ENCODE results near the gene RMND5B. TPM values are rescaled to one million over a fixed set of nuclear protein-coding genes. Genes with fewer than 3 reads are reported as not detected.

Gene RMND5B
- total and polyA plus RNA-seq, 2 experiments from 2014 or later = 57.2 to 58.8 TPM

GRCh38 chr5:178199581-178200434 is 69.0 kb downstream of the RMND5B start:
- H3K27ac ChIP-seq = no peak overlapping the region
- H3K4me3 ChIP-seq = no peak overlapping the region
- no peaks in the 10 kb centered on the region for H3K4me1 ChIP-seq (ENCODE audit: low read depth)
- no peak for TF ChIP-seq CTCF (IDR thresholded peaks at IDR 0.05; ENCODE audit: low read depth, low read length)
- DNase-seq (ENCODE audit: low read depth in 1 of 2, low spot score in 1 of 2) = no peak
- H3K36me3 ChIP-seq = no peaks in the 10 kb centered on the region
- no peaks in the 10 kb centered on the region for H3K9me3 ChIP-seq (ENCODE audit: low read depth)
- H3K27me3 ChIP-seq = no peaks in the 10 kb centered on the region

Other genes starting within 250 kb of the RMND5B start
- not detected in 2 replicates for gene PROP1, start 134.8 kb upstream of the RMND5B start, total RNA-seq
- not detected in 2 replicates for gene PROP1, start 134.8 kb upstream of the RMND5B start, polyA plus RNA-seq
- gene N4BP3, start 17.5 kb upstream of the RMND5B start, total RNA-seq = 11.6 and 13.7 TPM in 2 replicates
- gene N4BP3, start 17.5 kb upstream of the RMND5B start, polyA plus RNA-seq = 5.7 and 6.1 TPM in 2 replicates
- 270 and 391 TPM in 2 replicates for gene NHP2, start 22.9 kb downstream of the RMND5B start, total RNA-seq
- gene NHP2, start 22.9 kb downstream of the RMND5B start, polyA plus RNA-seq = 232 and 239 TPM in 2 replicates
- not detected in 2 replicates for gene GMCL2, start 56.4 kb downstream of the RMND5B start, total RNA-seq
- not detected in 2 replicates for gene GMCL2, start 56.4 kb downstream of the RMND5B start, polyA plus RNA-seq
- gene HNRNPAB, start 73.5 kb downstream of the RMND5B start, total RNA-seq = 127 and 154 TPM in 2 replicates
- 205 and 224 TPM in 2 replicates for gene HNRNPAB, start 73.5 kb downstream of the RMND5B start, polyA plus RNA-seq
- 26.4 and 57.0 TPM in 2 replicates for gene PHYKPL, start 101.8 kb downstream of the RMND5B start, total RNA-seq
- 58.7 and 75.2 TPM in 2 replicates for gene PHYKPL, start 101.8 kb downstream of the RMND5B start, polyA plus RNA-seq